Mesothelial cell of epicardium (in vitro differentiated cells): ENCODE results near the gene PRDM2. TPM values are rescaled to one million over a fixed set of nuclear protein-coding genes. Genes with fewer than 3 reads are reported as not detected.

ENCODE experiments used
- DNase-seq, 2 experiments: peaks; one replicate each; pipeline ENCODE4 v3.0.0; 2021; ENCODE audit warnings: low spot score in 2 of 2; ENCODE audit not compliant: unreplicated experiment in 2 of 2
- H3K27ac Mint-ChIP-seq: 2 replicates; pipeline ENCODE4 v1.8.0; 2021; ENCODE audit warnings: mixed read lengths
- H3K27me3 Mint-ChIP-seq: 2 replicates; pipeline ENCODE4 v1.8.0; 2021; ENCODE audit warnings: low read depth, mixed read lengths
- H3K36me3 Mint-ChIP-seq: 2 replicates; pipeline ENCODE4 v1.8.0; 2021; ENCODE audit warnings: mixed read lengths
- H3K4me1 Mint-ChIP-seq: 2 replicates; pipeline ENCODE4 v1.8.0; 2021; ENCODE audit warnings: mixed read lengths
- H3K4me3 Mint-ChIP-seq: 2 replicates; pipeline ENCODE4 v1.8.0; 2021; ENCODE audit warnings: mild to moderate bottlenecking, moderate library complexity, mixed read lengths
- H3K9me3 Mint-ChIP-seq: 2 replicates; pipeline ENCODE4 v1.8.0; 2021; ENCODE audit warnings: mixed read lengths
- total RNA-seq: library from RNA; stranded (reverse); gene quantifications from 3 replicates; pipeline ENCODE4 v1.2.1, GENCODE V29; 2021
- TF ChIP-seq, protein P1 (sequence below): fragments of 200-600 bp; sonication (generic); IDR thresholded peaks from one replicate; pipeline ENCODE4 v1.5.0; 2021; ENCODE audit warnings: antibody characterized with exemption; ENCODE audit not compliant: unreplicated experiment

PRDM2 gene
- total RNA-seq, 1 donor from 2014 or later, result 61.6 TPM

DNA sequence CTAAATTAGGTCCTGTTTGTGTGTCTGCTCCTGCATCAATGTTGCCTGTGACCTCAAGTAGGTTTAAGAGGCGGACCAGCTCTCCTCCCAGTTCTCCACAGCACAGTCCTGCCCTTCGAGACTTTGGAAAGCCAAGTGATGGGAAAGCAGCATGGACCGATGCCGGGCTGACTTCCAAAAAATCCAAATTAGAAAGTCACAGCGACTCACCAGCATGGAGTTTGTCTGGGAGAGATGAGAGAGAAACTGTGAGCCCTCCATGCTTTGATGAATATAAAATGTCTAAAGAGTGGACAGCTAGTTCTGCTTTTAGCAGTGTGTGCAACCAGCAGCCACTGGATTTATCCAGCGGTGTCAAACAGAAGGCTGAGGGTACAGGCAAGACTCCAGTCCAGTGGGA, 79.9 kb downstream of the PRDM2 start:
- DNase-seq, result no peak
- peaks cover 39% of the 10 kb centered on the region for H3K36me3 Mint-ChIP-seq
- no peak overlapping the region for H3K27ac Mint-ChIP-seq
- peaks cover 26% of the 10 kb centered on the region for H3K4me1 Mint-ChIP-seq
- TF ChIP-seq, protein P1, sequence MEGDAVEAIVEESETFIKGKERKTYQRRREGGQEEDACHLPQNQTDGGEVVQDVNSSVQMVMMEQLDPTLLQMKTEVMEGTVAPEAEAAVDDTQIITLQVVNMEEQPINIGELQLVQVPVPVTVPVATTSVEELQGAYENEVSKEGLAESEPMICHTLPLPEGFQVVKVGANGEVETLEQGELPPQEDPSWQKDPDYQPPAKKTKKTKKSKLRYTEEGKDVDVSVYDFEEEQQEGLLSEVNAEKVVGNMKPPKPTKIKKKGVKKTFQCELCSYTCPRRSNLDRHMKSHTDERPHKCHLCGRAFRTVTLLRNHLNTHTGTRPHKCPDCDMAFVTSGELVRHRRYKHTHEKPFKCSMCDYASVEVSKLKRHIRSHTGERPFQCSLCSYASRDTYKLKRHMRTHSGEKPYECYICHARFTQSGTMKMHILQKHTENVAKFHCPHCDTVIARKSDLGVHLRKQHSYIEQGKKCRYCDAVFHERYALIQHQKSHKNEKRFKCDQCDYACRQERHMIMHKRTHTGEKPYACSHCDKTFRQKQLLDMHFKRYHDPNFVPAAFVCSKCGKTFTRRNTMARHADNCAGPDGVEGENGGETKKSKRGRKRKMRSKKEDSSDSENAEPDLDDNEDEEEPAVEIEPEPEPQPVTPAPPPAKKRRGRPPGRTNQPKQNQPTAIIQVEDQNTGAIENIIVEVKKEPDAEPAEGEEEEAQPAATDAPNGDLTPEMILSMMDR, result no peak
- H3K9me3 Mint-ChIP-seq, result no peaks in the 10 kb centered on the region
- no peaks in the 10 kb centered on the region for H3K27me3 Mint-ChIP-seq
- H3K4me3 Mint-ChIP-seq, result no peak overlapping the region

- Mint-ChIP-seq H3K36me3 (peaks cover 39% of the 10 kb centered on the region), H3K27me3 (no peaks in the 10 kb centered on the region), H3K4me3 (no peak overlapping the region), H3K27ac (no peak overlapping the region), H3K4me1 (peaks cover 30% of the 10 kb centered on the region), H3K9me3 (no peaks in the 10 kb centered on the region)
- no peak for DNase-seq
- TF ChIP-seq, protein P1, result no peak
These were observed 80.8 kb downstream of the PRDM2 start for GRCh38 chr1:13780780-13781179.

- Mint-ChIP-seq H3K9me3 (no peaks in the 10 kb centered on the region), H3K4me3 (no peak overlapping the region), H3K27me3 (no peaks in the 10 kb centered on the region), H3K4me1 (peaks cover 30% of the 10 kb centered on the region), H3K27ac (peak overlapping the region; percentile 50), H3K36me3 (peaks cover 40% of the 10 kb centered on the region)
- TF ChIP-seq, protein P1, result no peak
- DNase-seq, result no peak
These were observed 81.2 kb downstream of the PRDM2 start for GRCh38 chr1:13781228-13781627.

DNA sequence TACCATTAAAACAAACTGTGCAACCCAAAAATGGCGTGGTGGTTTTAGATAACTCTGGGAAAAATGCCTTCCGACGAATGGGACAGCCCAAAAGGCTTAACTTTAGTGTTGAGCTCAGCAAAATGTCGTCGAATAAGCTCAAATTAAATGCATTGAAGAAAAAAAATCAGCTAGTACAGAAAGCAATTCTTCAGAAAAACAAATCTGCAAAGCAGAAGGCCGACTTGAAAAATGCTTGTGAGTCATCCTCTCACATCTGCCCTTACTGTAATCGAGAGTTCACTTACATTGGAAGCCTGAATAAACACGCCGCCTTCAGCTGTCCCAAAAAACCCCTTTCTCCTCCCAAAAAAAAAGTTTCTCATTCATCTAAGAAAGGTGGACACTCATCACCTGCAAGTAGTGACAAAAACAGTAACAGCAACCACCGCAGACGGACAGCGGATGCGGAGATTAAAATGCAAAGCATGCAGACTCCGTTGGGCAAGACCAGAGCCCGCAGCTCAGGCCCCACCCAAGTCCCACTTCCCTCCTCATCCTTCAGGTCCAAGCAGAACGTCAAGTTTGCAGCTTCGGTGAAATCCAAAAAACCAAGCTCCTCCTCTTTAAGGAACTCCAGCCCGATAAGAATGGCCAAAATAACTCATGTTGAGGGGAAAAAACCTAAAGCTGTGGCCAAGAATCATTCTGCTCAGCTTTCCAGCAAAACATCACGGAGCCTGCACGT, 82.1 kb downstream of the PRDM2 start:
- H3K36me3 Mint-ChIP-seq, result peaks cover 42% of the 10 kb centered on the region
- H3K9me3 Mint-ChIP-seq, result no peaks in the 10 kb centered on the region
- H3K4me1 Mint-ChIP-seq, result peaks cover 32% of the 10 kb centered on the region
- no peak for DNase-seq
- no peaks in the 10 kb centered on the region for H3K27me3 Mint-ChIP-seq
- H3K4me3 Mint-ChIP-seq, result no peak overlapping the region
- peak overlapping the region; percentile 37 for H3K27ac Mint-ChIP-seq
- TF ChIP-seq, protein P1, result no peak

GRCh38 chr1:13782634-13783360, 82.8 kb downstream of the PRDM2 start:
- DNase-seq, result no peak
- no peaks in the 10 kb centered on the region for H3K9me3 Mint-ChIP-seq
- no peaks in the 10 kb centered on the region for H3K27me3 Mint-ChIP-seq
- H3K4me1 Mint-ChIP-seq, result peaks cover 32% of the 10 kb centered on the region
- TF ChIP-seq, protein P1, result no peak
- peak overlapping the region; percentile 57 for H3K27ac Mint-ChIP-seq
- no peak overlapping the region for H3K4me3 Mint-ChIP-seq
- peaks cover 39% of the 10 kb centered on the region for H3K36me3 Mint-ChIP-seq
